ENCODE measurements around the gene WSCD2.

WSCD2 gene

DNA sequence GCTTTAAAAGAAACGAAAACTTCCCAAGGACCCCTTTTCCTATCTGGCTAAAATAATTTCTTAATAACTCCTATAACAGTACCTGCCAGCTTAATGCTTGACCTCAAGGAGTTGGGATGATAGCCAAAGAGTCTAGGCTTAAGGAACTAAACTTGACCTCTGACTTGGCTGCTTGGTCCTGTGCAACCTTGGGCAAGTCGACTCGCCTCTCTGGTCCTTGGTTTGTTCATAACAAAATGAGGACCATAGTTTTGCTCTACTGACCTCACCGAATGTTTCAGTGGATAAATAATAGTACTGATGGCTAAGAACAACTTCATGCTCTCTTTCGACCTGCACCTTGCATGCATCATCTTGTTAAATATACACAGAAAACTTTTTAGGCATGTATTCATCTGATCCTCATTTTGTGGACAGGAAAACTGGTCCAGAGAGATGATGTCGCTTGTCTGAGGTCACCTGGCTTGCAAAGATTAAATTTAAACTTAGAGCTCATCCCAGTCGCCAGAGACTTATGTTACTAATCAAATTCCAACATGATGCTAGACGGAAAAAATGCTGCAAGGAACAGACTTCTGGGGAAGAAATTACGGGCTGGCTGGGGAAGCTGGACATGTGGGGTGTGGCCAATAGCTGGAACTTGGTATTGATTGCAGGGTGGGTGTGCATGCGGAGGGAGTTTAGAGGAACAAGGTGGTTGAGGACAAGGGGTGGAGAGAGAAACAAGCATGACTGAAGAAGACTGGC, 38.0 kb upstream of the WSCD2 start:
- H3K4me3 ChIP-seq (ENCODE audit: low read depth, low read length), result no peak overlapping the region
- DNase-seq (ENCODE audit: low read depth), result no peak
- TF ChIP-seq, protein P1, sequence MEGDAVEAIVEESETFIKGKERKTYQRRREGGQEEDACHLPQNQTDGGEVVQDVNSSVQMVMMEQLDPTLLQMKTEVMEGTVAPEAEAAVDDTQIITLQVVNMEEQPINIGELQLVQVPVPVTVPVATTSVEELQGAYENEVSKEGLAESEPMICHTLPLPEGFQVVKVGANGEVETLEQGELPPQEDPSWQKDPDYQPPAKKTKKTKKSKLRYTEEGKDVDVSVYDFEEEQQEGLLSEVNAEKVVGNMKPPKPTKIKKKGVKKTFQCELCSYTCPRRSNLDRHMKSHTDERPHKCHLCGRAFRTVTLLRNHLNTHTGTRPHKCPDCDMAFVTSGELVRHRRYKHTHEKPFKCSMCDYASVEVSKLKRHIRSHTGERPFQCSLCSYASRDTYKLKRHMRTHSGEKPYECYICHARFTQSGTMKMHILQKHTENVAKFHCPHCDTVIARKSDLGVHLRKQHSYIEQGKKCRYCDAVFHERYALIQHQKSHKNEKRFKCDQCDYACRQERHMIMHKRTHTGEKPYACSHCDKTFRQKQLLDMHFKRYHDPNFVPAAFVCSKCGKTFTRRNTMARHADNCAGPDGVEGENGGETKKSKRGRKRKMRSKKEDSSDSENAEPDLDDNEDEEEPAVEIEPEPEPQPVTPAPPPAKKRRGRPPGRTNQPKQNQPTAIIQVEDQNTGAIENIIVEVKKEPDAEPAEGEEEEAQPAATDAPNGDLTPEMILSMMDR (conservative IDR thresholded peaks at IDR 0.05; ENCODE audit: low read depth, low read length), result no peak

DNA sequence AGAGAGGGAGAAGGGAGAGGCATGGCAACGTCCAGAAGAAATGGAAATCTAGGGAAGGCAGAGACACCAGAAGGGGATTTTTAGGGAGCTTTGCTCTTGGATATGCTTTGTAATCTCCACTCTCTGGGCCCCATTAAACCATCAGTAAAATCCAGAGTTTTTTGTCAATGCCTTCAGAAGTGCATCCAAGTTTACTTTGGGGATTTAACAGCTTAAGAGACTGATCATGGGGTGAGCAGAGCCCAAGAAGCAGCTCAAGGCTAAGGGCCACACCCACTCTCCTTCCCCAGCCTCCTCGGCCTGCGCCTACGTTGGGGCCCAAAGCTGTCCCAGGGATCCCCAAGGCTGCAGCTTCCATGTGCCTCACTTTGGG, 37.4 kb upstream of the WSCD2 start:
- TF ChIP-seq, protein P1 (conservative IDR thresholded peaks at IDR 0.05; ENCODE audit: low read depth, low read length), result no peak
- no peak overlapping the region for H3K4me3 ChIP-seq (ENCODE audit: low read depth, low read length)
- no peak for DNase-seq (ENCODE audit: low read depth)

DNA sequence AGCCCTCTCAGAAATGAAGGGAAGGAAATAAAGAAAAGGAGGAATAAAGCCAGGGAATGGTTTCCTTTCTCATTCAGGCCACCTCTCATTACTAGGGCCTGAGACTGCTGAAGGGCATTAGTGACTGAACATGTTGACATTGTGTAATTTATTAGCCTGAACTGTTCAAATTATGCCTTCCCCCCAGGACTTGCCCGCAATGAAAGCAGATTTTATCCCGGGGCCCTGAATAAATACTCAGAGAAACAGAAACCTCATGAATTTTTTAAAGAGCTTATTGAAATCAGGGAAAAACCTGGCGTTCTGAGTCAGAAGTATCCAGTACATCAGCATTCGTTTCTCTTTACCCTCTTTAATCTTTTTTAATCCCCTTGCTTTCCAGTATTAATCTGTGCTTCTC, 35.9 kb upstream of the WSCD2 start:
- no peak for DNase-seq (ENCODE audit: low read depth)
- TF ChIP-seq, protein P1 (conservative IDR thresholded peaks at IDR 0.05; ENCODE audit: low read depth, low read length), result no peak
- H3K4me3 ChIP-seq (ENCODE audit: low read depth, low read length), result no peak overlapping the region

DNA sequence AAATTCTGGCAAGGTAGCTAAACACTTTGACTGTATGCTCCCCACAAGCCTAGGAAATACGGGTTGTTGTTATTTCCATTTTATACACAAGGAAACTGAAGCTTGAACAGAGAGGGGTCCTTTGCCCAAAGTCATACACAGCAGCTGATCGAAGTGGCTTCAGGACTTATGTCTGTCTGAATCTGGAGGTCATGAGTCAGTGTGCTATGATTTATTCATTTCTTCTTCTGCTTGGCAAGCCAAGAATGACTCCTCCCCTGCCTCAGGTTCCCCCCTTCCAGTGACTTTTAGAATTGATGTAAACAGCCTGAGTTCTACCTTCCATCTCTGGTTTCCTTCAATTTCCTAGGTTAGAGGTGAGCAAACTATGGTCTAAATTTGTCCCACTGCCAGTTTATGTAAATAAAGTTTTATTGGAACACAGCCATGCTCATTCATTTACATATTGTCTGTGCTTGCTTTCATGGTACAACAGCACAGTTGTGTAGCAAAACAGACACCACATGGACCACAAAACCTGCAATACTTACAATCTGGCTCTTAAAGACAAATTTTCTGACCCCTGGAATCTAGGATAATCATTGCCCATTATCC, 34.9 kb upstream of the WSCD2 start:
- H3K4me3 ChIP-seq (ENCODE audit: low read depth, low read length), result no peak overlapping the region
- TF ChIP-seq, protein P1 (conservative IDR thresholded peaks at IDR 0.05; ENCODE audit: low read depth, low read length), result no peak
- no peak for DNase-seq (ENCODE audit: low read depth)

DNA sequence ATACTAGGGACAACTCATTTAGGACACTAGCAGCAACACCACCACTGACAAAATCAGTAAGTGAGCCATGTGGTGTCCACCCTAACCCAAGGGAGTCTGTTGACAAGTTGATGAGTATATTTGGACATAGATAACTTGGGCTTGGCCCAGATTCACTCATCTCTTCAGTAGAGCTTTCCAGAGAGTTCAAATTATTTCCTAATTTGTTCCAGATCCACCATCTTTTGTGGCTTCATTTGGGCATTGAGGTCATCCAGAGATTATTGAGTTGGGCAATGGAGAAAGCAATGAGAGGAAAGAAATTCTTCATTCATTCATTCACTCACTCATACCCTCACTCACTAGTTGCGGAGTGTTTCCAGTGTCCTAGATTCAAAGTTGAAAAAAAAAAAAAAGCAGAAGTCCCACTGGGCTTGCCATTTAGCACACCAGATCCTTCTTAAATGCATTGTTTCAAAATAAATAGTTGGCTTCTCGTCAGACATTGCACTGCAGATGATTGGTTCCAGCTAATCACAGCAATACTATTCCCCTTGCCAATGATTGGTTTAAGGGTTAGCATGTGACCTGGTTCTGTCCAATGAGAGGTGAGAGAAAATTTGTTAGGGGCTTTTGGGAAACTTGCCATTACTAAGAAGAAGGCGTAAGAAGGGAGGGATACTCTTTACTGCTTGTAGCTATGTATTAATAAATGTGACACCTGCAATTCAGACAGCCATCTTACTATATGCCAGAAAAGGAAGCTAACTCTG, 31.8 kb upstream of the WSCD2 start:
- TF ChIP-seq, protein P1 (conservative IDR thresholded peaks at IDR 0.05; ENCODE audit: low read depth, low read length), result no peak
- DNase-seq (ENCODE audit: low read depth), result no peak
- H3K4me3 ChIP-seq (ENCODE audit: low read depth, low read length), result no peak overlapping the region

DNA sequence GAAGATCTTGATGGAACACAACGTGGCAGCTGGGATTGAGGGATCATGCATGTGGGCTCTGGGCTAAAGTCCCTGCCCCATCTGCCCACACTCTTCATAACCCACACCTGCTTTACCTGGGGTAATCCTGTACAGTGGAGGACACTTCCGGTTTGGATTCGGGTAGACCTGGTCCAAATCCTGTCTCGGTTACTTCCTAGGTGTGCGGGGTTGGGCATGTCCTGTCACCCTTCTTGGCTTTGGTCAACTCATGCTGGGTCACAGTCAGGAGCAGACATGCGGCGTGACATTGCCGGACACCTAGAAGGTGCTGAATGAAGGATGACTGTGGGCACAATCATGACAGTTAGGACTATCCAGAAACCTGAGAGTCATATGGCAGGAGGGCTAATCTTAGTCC, 30.7 kb upstream of the WSCD2 start:
- no peak overlapping the region for H3K4me3 ChIP-seq (ENCODE audit: low read depth, low read length)
- TF ChIP-seq, protein P1 (conservative IDR thresholded peaks at IDR 0.05; ENCODE audit: low read depth, low read length), result no peak
- DNase-seq (ENCODE audit: low read depth), result no peak

All from choroid plexus epithelial cell (primary cell).